Measurements from ENCODE around the gene SEPTIN12.

DNA sequence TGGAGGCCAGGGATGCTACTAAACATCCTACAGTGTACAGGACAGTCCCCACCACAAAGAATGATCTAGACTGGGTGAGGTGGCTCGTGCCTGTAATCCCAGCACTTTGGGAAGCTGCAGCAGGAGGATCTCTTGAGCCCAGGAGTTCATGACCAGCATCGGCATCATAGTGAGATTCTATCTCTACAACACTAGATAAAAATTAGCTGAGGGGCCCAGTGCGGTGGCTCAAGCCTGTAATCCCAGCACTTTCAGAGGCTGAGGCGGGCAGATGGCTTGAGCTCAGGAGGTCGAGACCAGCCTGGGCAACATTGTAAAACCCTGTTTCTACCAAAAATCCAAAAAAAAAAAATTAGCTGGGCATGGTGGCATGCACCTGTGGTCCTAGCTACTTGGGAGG, 15.8 kb downstream of the SEPTIN12 start:
- TF ChIP-seq, protein P1, sequence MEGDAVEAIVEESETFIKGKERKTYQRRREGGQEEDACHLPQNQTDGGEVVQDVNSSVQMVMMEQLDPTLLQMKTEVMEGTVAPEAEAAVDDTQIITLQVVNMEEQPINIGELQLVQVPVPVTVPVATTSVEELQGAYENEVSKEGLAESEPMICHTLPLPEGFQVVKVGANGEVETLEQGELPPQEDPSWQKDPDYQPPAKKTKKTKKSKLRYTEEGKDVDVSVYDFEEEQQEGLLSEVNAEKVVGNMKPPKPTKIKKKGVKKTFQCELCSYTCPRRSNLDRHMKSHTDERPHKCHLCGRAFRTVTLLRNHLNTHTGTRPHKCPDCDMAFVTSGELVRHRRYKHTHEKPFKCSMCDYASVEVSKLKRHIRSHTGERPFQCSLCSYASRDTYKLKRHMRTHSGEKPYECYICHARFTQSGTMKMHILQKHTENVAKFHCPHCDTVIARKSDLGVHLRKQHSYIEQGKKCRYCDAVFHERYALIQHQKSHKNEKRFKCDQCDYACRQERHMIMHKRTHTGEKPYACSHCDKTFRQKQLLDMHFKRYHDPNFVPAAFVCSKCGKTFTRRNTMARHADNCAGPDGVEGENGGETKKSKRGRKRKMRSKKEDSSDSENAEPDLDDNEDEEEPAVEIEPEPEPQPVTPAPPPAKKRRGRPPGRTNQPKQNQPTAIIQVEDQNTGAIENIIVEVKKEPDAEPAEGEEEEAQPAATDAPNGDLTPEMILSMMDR (IDR thresholded peaks at IDR 0.05), result no peak
- TF ChIP-seq EP300 (IDR thresholded peaks at IDR 0.05), result no peak
- no peak for TF ChIP-seq POLR2A (IDR thresholded peaks at IDR 0.05)

All from ovary (tissue), 3 donors.